Measurements from ENCODE around the gene SGSM1.

Gene SGSM1

GRCh38 chr22:24819911-24820461, 14.0 kb downstream of the SGSM1 start:
- no peak overlapping the region for H3K4me3 ChIP-seq (ENCODE audit: low read depth, low read length)
- DNase-seq (ENCODE audit: low read depth), result no peak
- TF ChIP-seq CTCF (IDR thresholded peaks at IDR 0.05; ENCODE audit: insufficient read depth, low read depth, low read length, missing control alignments), result no peak

GRCh38 chr22:24822471-24822870, 16.5 kb downstream of the SGSM1 start:
- H3K4me3 ChIP-seq (ENCODE audit: low read depth, low read length), result no peak overlapping the region
- TF ChIP-seq CTCF (IDR thresholded peaks at IDR 0.05; ENCODE audit: insufficient read depth, low read depth, low read length, missing control alignments), result no peak
- no peak for DNase-seq (ENCODE audit: low read depth)

GRCh38 chr22:24823787-24824186, 17.8 kb downstream of the SGSM1 start:
- TF ChIP-seq CTCF (IDR thresholded peaks at IDR 0.05; ENCODE audit: insufficient read depth, low read depth, low read length, missing control alignments), result no peak
- DNase-seq (ENCODE audit: low read depth), result no peak
- no peak overlapping the region for H3K4me3 ChIP-seq (ENCODE audit: low read depth, low read length)

GRCh38 chr22:24824250-24824649, 18.2 kb downstream of the SGSM1 start:
- no peak overlapping the region for H3K4me3 ChIP-seq (ENCODE audit: low read depth, low read length)
- no peak for TF ChIP-seq CTCF (IDR thresholded peaks at IDR 0.05; ENCODE audit: insufficient read depth, low read depth, low read length, missing control alignments)
- no peak for DNase-seq (ENCODE audit: low read depth)

- DNase-seq (ENCODE audit: low read depth), result no peak
- no peak for TF ChIP-seq CTCF (IDR thresholded peaks at IDR 0.05; ENCODE audit: insufficient read depth, low read depth, low read length, missing control alignments)
- no peak overlapping the region for H3K4me3 ChIP-seq (ENCODE audit: low read depth, low read length)
Measured at GRCh38 chr22:24824915-24825314, 18.9 kb downstream of the SGSM1 start.

- no peak overlapping the region for H3K4me3 ChIP-seq (ENCODE audit: low read depth, low read length)
- TF ChIP-seq CTCF (IDR thresholded peaks at IDR 0.05; ENCODE audit: insufficient read depth, low read depth, low read length, missing control alignments), result no peak
- DNase-seq (ENCODE audit: low read depth), result no peak
Measured at GRCh38 chr22:24826710-24827285, 20.8 kb downstream of the SGSM1 start.

GRCh38 chr22:24827296-24827695, 21.3 kb downstream of the SGSM1 start:
- no peak for TF ChIP-seq CTCF (IDR thresholded peaks at IDR 0.05; ENCODE audit: insufficient read depth, low read depth, low read length, missing control alignments)
- DNase-seq (ENCODE audit: low read depth), result no peak
- H3K4me3 ChIP-seq (ENCODE audit: low read depth, low read length), result no peak overlapping the region

Measured in GM12865 (cell line).